WTC11 (cell line): Measurements from ENCODE around the gene TDRD9. TPM values are rescaled to one million over a fixed set of nuclear protein-coding genes. Genes with fewer than 3 reads are reported as not detected.

ENCODE experiments used
- ATAC-seq: fragments of 200-7000 bp; cut with Tn5 transposase; 2 replicates; pipeline ENCODE4 v1.10.0; 2021; ENCODE audit warnings: mild to moderate bottlenecking, moderate library complexity
- CTCF ChIA-PET: fragments of 300-600 bp; sonication (Branson Sonifier 250); formaldehyde crosslinking; loops from one replicate; lab custom pipeline; 2021; ENCODE audit warnings: antibody characterized with exemption; lab: Charles Lee
- POLR2A ChIA-PET: fragments of 350-600 bp; sonication (Branson Sonifier 250); formaldehyde crosslinking; loops from one replicate; lab custom pipeline; 2021; ENCODE audit warnings: antibody characterized with exemption; lab: Charles Lee
- DNase-seq: peaks from one replicate; pipeline ENCODE4 v3.0.0; 2021; ENCODE audit warnings: low spot score
- H3K27ac Mint-ChIP-seq: 2 replicates; pipeline ENCODE4 v1.8.0; 2021; ENCODE audit warnings: mixed read lengths
- H3K27me3 Mint-ChIP-seq: 2 replicates; pipeline ENCODE4 v1.8.0; 2021; ENCODE audit warnings: low read depth, mild to moderate bottlenecking, moderate library complexity, mixed read lengths
- H3K36me3 Mint-ChIP-seq: 2 replicates; pipeline ENCODE4 v1.8.0; 2021; ENCODE audit warnings: mixed read lengths
- H3K4me1 Mint-ChIP-seq: 2 replicates; pipeline ENCODE4 v1.8.0; 2022; ENCODE audit warnings: mixed read lengths
- H3K4me3 Mint-ChIP-seq: 2 replicates; pipeline ENCODE4 v1.8.0; 2021; ENCODE audit warnings: mild to moderate bottlenecking, moderate library complexity, mixed read lengths
- H3K9me3 Mint-ChIP-seq: 2 replicates; pipeline ENCODE4 v1.8.0; 2021; ENCODE audit warnings: mixed read lengths
- ATF1 ChIP-seq: sonication (generic); formaldehyde crosslinking; IDR thresholded peaks from 2 replicates; pipeline ENCODE4 v1.8.1; 2023; ENCODE audit warnings: mild to moderate bottlenecking, moderate library complexity, missing genetic modification reagents
- CREM ChIP-seq: sonication (generic); formaldehyde crosslinking; IDR thresholded peaks from 2 replicates; pipeline ENCODE4 v1.8.1; 2022; ENCODE audit warnings: mild to moderate bottlenecking, missing genetic modification reagents, moderate library complexity
- FOXJ3 ChIP-seq: sonication (generic); formaldehyde crosslinking; IDR thresholded peaks from 2 replicates; pipeline ENCODE4 v1.9.0; 2021; ENCODE audit warnings: missing genetic modification reagents, mild to moderate bottlenecking, borderline replicate concordance
- FOXK1 ChIP-seq: sonication (generic); formaldehyde crosslinking; IDR thresholded peaks from 2 replicates; pipeline ENCODE4 v1.8.0; 2022; ENCODE audit warnings: mild to moderate bottlenecking, moderate library complexity, missing genetic modification reagents
- FOXP1 ChIP-seq: sonication (generic); formaldehyde crosslinking; IDR thresholded peaks from 2 replicates; pipeline ENCODE4 v1.8.0; 2022; ENCODE audit warnings: missing genetic modification reagents, mild to moderate bottlenecking, moderate library complexity, borderline replicate concordance
- GTF2I ChIP-seq: fragments of 250-450 bp; sonication (Bioruptor Pico); conservative IDR thresholded peaks from 2 replicates; pipeline ENCODE4 v1.4.0; 2021; ENCODE audit warnings: mild to moderate bottlenecking
- NFYB ChIP-seq: sonication (generic); formaldehyde crosslinking; conservative IDR thresholded peaks from 2 replicates; pipeline ENCODE4 v1.8.0; 2022; ENCODE audit warnings: low read depth, missing genetic modification reagents
- NR2C2 ChIP-seq: sonication (generic); formaldehyde crosslinking; IDR thresholded peaks from 2 replicates; pipeline ENCODE4 v1.8.0; 2022; ENCODE audit warnings: mild to moderate bottlenecking, missing genetic modification reagents
- RORB ChIP-seq: fragments of 250-450 bp; sonication (Bioruptor Pico); IDR thresholded peaks from 2 replicates; pipeline ENCODE4 v1.9.0; 2021; ENCODE audit warnings: mild to moderate bottlenecking
- SMAD3 ChIP-seq: sonication (generic); formaldehyde crosslinking; IDR thresholded peaks from 2 replicates; pipeline ENCODE4 v1.8.0; 2022; ENCODE audit warnings: missing genetic modification reagents, mild to moderate bottlenecking, borderline replicate concordance
- TCF7 ChIP-seq: sonication (generic); formaldehyde crosslinking; IDR thresholded peaks from 2 replicates; pipeline ENCODE4 v1.8.0; 2022; ENCODE audit warnings: mild to moderate bottlenecking, low read depth, missing genetic modification reagents, moderate library complexity
- TEAD4 ChIP-seq: sonication (generic); formaldehyde crosslinking; IDR thresholded peaks from 2 replicates; pipeline ENCODE4 v1.8.0; 2022; ENCODE audit warnings: mild to moderate bottlenecking, missing genetic modification reagents
- TP53 ChIP-seq: sonication (generic); formaldehyde crosslinking; IDR thresholded peaks from 2 replicates; pipeline ENCODE4 v1.8.1; 2023; ENCODE audit warnings: mild to moderate bottlenecking, missing genetic modification reagents
- ZNF121 ChIP-seq: sonication (generic); formaldehyde crosslinking; IDR thresholded peaks from 2 replicates; pipeline ENCODE4 v1.8.0; 2023; ENCODE audit warnings: missing genetic modification reagents
- total RNA-seq: library from RNA; stranded (reverse); gene quantifications from 3 replicates; pipeline ENCODE4 v1.2.3, GENCODE V29; 2021
- TF ChIP-seq, protein P1 (sequence below): sonication (generic); formaldehyde crosslinking; conservative IDR thresholded peaks from 2 replicates; pipeline ENCODE4 v1.8.1; 2022; ENCODE audit warnings: mild to moderate bottlenecking, missing genetic modification reagents
- TF ChIP-seq, protein P2 (sequence below): sonication (generic); formaldehyde crosslinking; IDR thresholded peaks from 2 replicates; pipeline ENCODE4 v1.8.0; 2023; ENCODE audit warnings: mild to moderate bottlenecking, missing genetic modification reagents
- TF ChIP-seq, protein P3 (sequence below): sonication (generic); formaldehyde crosslinking; IDR thresholded peaks from 2 replicates; pipeline ENCODE4 v1.8.1; 2022; ENCODE audit warnings: low read depth, mild to moderate bottlenecking, moderate library complexity, missing genetic modification reagents, borderline replicate concordance
- TF ChIP-seq, protein P4 (sequence below): fragments of 250-450 bp; sonication (Bioruptor Pico); IDR thresholded peaks from 2 replicates; pipeline ENCODE4 v1.9.0; 2021; ENCODE audit warnings: mild to moderate bottlenecking
- TF ChIP-seq, protein P5 (sequence below): sonication (generic); formaldehyde crosslinking; IDR thresholded peaks from 2 replicates; pipeline ENCODE4 v1.8.1; 2023; ENCODE audit warnings: mild to moderate bottlenecking, missing genetic modification reagents

TDRD9 gene
- total RNA-seq, 1 experiment from 2014 or later: 0.17 TPM

DNA sequence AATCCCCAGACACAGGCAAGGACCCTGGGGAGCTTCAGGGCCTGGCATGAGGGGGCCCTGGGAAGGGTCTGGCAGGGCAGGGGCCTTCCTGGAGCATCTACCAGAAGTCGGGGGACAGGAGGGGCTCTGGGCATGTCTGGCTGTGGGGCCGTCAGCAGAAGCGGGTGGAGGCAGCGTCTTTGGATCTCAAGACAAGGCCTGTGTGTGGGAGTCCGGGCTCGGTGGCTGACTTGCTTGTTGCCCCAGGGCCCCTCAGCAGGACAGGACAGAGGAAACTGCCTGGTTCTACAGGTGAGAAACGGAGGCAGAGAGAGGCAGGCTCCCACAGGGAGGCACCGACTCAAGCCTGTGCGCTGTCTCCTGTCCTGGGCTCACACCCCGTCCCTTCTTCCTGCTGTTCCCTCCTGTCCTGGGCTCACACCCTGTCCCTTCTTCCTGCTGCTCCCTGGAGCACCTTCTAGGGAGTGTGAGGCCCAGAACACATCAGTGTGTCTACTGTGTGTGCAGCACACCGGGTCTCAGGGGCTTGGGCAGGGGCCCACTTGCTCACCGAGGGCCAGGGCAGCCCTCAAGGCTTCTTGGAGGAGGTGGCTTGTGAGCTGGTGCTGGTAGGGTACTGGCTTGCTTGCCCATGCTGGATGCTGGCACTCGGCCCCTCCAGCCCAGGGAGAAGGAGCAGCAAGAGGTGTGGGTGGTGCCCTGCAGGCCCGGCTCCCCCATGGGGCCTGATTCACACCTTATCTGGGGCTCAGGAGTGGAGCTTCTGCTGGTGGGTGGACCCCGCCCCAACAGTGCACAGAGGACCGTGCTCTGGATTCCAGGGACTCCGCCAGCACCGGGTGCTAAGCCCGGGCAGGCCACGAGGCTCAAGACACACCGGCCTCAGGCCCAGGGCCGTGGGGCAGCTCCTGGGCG lies 172.2 kb downstream of the TDRD9 start:
- no peak for DNase-seq
- Mint-ChIP-seq H3K36me3 (no peaks in the 10 kb centered on the region), H3K27me3 (no peaks in the 10 kb centered on the region), H3K4me1 (no peaks in the 10 kb centered on the region), H3K4me3 (no peak overlapping the region), H3K27ac (no peak overlapping the region), H3K9me3 (no peaks in the 10 kb centered on the region)
- CTCF ChIA-PET: no interaction called here
- no peak for ATAC-seq
- no peak for TF ChIP-seq SMAD3 (CRISPR knock-in tag)
- TF ChIP-seq TCF7 (CRISPR knock-in tag): no peak
- TF ChIP-seq NR2C2 (CRISPR knock-in tag): no peak
- TF ChIP-seq FOXP1 (CRISPR knock-in tag): no peak
- TF ChIP-seq RORB (CRISPR knock-in tag): no peak
- TF ChIP-seq, protein P1, sequence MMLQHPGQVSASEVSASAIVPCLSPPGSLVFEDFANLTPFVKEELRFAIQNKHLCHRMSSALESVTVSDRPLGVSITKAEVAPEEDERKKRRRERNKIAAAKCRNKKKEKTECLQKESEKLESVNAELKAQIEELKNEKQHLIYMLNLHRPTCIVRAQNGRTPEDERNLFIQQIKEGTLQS (CRISPR knock-in tag): no peak
- TF ChIP-seq ZNF121 (CRISPR knock-in tag): no peak
- TF ChIP-seq FOXJ3 (CRISPR knock-in tag): no peak
- TF ChIP-seq, protein P2, sequence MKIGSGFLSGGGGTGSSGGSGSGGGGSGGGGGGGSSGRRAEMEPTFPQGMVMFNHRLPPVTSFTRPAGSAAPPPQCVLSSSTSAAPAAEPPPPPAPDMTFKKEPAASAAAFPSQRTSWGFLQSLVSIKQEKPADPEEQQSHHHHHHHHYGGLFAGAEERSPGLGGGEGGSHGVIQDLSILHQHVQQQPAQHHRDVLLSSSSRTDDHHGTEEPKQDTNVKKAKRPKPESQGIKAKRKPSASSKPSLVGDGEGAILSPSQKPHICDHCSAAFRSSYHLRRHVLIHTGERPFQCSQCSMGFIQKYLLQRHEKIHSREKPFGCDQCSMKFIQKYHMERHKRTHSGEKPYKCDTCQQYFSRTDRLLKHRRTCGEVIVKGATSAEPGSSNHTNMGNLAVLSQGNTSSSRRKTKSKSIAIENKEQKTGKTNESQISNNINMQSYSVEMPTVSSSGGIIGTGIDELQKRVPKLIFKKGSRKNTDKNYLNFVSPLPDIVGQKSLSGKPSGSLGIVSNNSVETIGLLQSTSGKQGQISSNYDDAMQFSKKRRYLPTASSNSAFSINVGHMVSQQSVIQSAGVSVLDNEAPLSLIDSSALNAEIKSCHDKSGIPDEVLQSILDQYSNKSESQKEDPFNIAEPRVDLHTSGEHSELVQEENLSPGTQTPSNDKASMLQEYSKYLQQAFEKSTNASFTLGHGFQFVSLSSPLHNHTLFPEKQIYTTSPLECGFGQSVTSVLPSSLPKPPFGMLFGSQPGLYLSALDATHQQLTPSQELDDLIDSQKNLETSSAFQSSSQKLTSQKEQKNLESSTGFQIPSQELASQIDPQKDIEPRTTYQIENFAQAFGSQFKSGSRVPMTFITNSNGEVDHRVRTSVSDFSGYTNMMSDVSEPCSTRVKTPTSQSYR (CRISPR knock-in tag): no peak
- TF ChIP-seq TEAD4 (CRISPR knock-in tag): no peak
- TF ChIP-seq, protein P3, sequence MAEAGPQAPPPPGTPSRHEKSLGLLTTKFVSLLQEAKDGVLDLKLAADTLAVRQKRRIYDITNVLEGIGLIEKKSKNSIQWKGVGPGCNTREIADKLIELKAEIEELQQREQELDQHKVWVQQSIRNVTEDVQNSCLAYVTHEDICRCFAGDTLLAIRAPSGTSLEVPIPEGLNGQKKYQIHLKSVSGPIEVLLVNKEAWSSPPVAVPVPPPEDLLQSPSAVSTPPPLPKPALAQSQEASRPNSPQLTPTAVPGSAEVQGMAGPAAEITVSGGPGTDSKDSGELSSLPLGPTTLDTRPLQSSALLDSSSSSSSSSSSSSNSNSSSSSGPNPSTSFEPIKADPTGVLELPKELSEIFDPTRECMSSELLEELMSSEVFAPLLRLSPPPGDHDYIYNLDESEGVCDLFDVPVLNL (CRISPR knock-in tag): no peak
- TF ChIP-seq, protein P4, sequence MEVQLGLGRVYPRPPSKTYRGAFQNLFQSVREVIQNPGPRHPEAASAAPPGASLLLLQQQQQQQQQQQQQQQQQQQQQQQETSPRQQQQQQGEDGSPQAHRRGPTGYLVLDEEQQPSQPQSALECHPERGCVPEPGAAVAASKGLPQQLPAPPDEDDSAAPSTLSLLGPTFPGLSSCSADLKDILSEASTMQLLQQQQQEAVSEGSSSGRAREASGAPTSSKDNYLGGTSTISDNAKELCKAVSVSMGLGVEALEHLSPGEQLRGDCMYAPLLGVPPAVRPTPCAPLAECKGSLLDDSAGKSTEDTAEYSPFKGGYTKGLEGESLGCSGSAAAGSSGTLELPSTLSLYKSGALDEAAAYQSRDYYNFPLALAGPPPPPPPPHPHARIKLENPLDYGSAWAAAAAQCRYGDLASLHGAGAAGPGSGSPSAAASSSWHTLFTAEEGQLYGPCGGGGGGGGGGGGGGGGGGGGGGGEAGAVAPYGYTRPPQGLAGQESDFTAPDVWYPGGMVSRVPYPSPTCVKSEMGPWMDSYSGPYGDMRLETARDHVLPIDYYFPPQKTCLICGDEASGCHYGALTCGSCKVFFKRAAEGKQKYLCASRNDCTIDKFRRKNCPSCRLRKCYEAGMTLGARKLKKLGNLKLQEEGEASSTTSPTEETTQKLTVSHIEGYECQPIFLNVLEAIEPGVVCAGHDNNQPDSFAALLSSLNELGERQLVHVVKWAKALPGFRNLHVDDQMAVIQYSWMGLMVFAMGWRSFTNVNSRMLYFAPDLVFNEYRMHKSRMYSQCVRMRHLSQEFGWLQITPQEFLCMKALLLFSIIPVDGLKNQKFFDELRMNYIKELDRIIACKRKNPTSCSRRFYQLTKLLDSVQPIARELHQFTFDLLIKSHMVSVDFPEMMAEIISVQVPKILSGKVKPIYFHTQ: no peak
- no peak for TF ChIP-seq CREM (CRISPR knock-in tag)
- TF ChIP-seq ATF1 (CRISPR knock-in tag): no peak
- no peak for TF ChIP-seq FOXK1 (CRISPR knock-in tag)
- no peak for TF ChIP-seq NFYB (CRISPR knock-in tag)
- TF ChIP-seq TP53 (CRISPR knock-in tag): no peak
- TF ChIP-seq, protein P5, sequence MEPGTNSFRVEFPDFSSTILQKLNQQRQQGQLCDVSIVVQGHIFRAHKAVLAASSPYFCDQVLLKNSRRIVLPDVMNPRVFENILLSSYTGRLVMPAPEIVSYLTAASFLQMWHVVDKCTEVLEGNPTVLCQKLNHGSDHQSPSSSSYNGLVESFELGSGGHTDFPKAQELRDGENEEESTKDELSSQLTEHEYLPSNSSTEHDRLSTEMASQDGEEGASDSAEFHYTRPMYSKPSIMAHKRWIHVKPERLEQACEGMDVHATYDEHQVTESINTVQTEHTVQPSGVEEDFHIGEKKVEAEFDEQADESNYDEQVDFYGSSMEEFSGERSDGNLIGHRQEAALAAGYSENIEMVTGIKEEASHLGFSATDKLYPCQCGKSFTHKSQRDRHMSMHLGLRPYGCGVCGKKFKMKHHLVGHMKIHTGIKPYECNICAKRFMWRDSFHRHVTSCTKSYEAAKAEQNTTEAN (CRISPR knock-in tag): no peak
- no peak for TF ChIP-seq GTF2I (CRISPR knock-in tag)
- POLR2A ChIA-PET: no interaction called here
